Stimulated activated memory B cell treated with anti-CD40 and anti-IgM and Interleukin-4, amounts not matched to agents 10 μg/mL and 1 μg/mL and 100 μg/mL, for 72 hours (primary cell): ENCODE results near the gene MYOM3.

Experiments used
- ATAC-seq: fragments of 150-1000 bp; cut with Tn5 transposase; 2 replicates; pipeline ENCODE4 v1.10.0; 2021
- H3K27ac Mint-ChIP-seq: one replicate; pipeline ENCODE4 v1.8.0; 2022; ENCODE audit warnings: mild to moderate bottlenecking, mixed read lengths
- H3K27me3 Mint-ChIP-seq: one replicate; pipeline ENCODE4 v1.8.0; 2022; ENCODE audit warnings: mixed read lengths
- H3K36me3 Mint-ChIP-seq: one replicate; pipeline ENCODE4 v1.8.0; 2022; ENCODE audit warnings: mixed read lengths
- H3K4me1 Mint-ChIP-seq: one replicate; pipeline ENCODE4 v1.8.0; 2022; ENCODE audit warnings: mixed read lengths
- H3K4me3 Mint-ChIP-seq: one replicate; pipeline ENCODE4 v1.8.0; 2022; ENCODE audit warnings: mild to moderate bottlenecking, moderate library complexity, mixed read lengths
- H3K9me3 Mint-ChIP-seq: one replicate; pipeline ENCODE4 v1.8.0; 2022; ENCODE audit warnings: mixed read lengths

Gene MYOM3

GRCh38 chr1:24110642-24111261 is 1.2 kb downstream of the MYOM3 start:
- Mint-ChIP-seq H3K9me3 (no peaks in the 10 kb centered on the region), H3K36me3 (no peaks in the 10 kb centered on the region), H3K27me3 (peaks cover 40% of the 10 kb centered on the region), H3K4me1 (peaks cover 11% of the 10 kb centered on the region), H3K4me3 (no peak overlapping the region), H3K27ac (no peak overlapping the region)
- ATAC-seq, result no peak

- no peak for ATAC-seq
- Mint-ChIP-seq H3K9me3 (no peaks in the 10 kb centered on the region), H3K4me1 (peaks cover 11% of the 10 kb centered on the region), H3K36me3 (no peaks in the 10 kb centered on the region), H3K27me3 (peaks cover 40% of the 10 kb centered on the region), H3K4me3 (no peak overlapping the region), H3K27ac (no peak overlapping the region)
Measured at GRCh38 chr1:24109686-24110475, 2.1 kb downstream of the MYOM3 start.

- Mint-ChIP-seq H3K4me3 (no peak overlapping the region), H3K9me3 (no peaks in the 10 kb centered on the region), H3K27me3 (peaks cover 34% of the 10 kb centered on the region), H3K4me1 (peaks cover 11% of the 10 kb centered on the region), H3K36me3 (no peaks in the 10 kb centered on the region), H3K27ac (no peak overlapping the region)
- no peak for ATAC-seq
Measured at GRCh38 chr1:24109166-24109483, 2.8 kb downstream of the MYOM3 start.

GRCh38 chr1:24108334-24109165 is 3.4 kb downstream of the MYOM3 start:
- ATAC-seq, result no peak

GRCh38 chr1:24107462-24108138 is 4.3 kb downstream of the MYOM3 start:
- no peak for ATAC-seq
- Mint-ChIP-seq H3K27me3 (peaks cover 19% of the 10 kb centered on the region), H3K36me3 (no peaks in the 10 kb centered on the region), H3K27ac (no peak overlapping the region), H3K4me3 (no peak overlapping the region), H3K9me3 (no peaks in the 10 kb centered on the region), H3K4me1 (peaks cover 10% of the 10 kb centered on the region)

More at GRCh38 chr1:24108334-24109165, 3.4 kb downstream of the MYOM3 start:
- Mint-ChIP-seq H3K36me3 (no peaks in the 10 kb centered on the region), H3K27ac (no peak overlapping the region), H3K9me3 (no peaks in the 10 kb centered on the region), H3K4me1 (peaks cover 11% of the 10 kb centered on the region), H3K27me3 (peaks cover 28% of the 10 kb centered on the region), H3K4me3 (no peak overlapping the region)

GRCh38 chr1:24105368-24106160 is 6.4 kb downstream of the MYOM3 start:
- Mint-ChIP-seq H3K36me3 (no peaks in the 10 kb centered on the region), H3K27ac (no peak overlapping the region), H3K4me1 (no peaks in the 10 kb centered on the region), H3K27me3 (no peaks in the 10 kb centered on the region), H3K4me3 (no peak overlapping the region), H3K9me3 (no peaks in the 10 kb centered on the region)
- ATAC-seq, result no peak

GRCh38 chr1:24104854-24105253 is 7.1 kb downstream of the MYOM3 start:
- Mint-ChIP-seq H3K36me3 (no peaks in the 10 kb centered on the region), H3K4me3 (no peak overlapping the region), H3K27me3 (no peaks in the 10 kb centered on the region), H3K9me3 (no peaks in the 10 kb centered on the region), H3K27ac (no peak overlapping the region), H3K4me1 (no peaks in the 10 kb centered on the region)
- no peak for ATAC-seq

GRCh38 chr1:24103879-24104278 is 8.1 kb downstream of the MYOM3 start:
- no peak for ATAC-seq
- no peaks in the 10 kb centered on the region for H3K9me3 Mint-ChIP-seq
- no peak overlapping the region for H3K27ac Mint-ChIP-seq
- H3K4me3 Mint-ChIP-seq, result no peak overlapping the region
- no peaks in the 10 kb centered on the region for H3K36me3 Mint-ChIP-seq
- no peaks in the 10 kb centered on the region for H3K4me1 Mint-ChIP-seq
- no peaks in the 10 kb centered on the region for H3K27me3 Mint-ChIP-seq

- Mint-ChIP-seq H3K27me3 (no peaks in the 10 kb centered on the region), H3K9me3 (no peaks in the 10 kb centered on the region), H3K36me3 (no peaks in the 10 kb centered on the region), H3K4me3 (no peak overlapping the region), H3K27ac (no peak overlapping the region), H3K4me1 (no peaks in the 10 kb centered on the region)
- no peak for ATAC-seq
Measured at GRCh38 chr1:24103408-24103807, 8.5 kb downstream of the MYOM3 start.

- Mint-ChIP-seq H3K27me3 (no peaks in the 10 kb centered on the region), H3K36me3 (no peaks in the 10 kb centered on the region), H3K9me3 (no peaks in the 10 kb centered on the region), H3K4me3 (no peak overlapping the region), H3K4me1 (no peaks in the 10 kb centered on the region), H3K27ac (no peak overlapping the region)
- ATAC-seq, result no peak
Measured at GRCh38 chr1:24102961-24103360, 9.0 kb downstream of the MYOM3 start.

- H3K9me3 Mint-ChIP-seq, result no peaks in the 10 kb centered on the region
- no peaks in the 10 kb centered on the region for H3K27me3 Mint-ChIP-seq
- no peak for ATAC-seq
- no peaks in the 10 kb centered on the region for H3K4me1 Mint-ChIP-seq
- no peak overlapping the region for H3K4me3 Mint-ChIP-seq
- no peaks in the 10 kb centered on the region for H3K36me3 Mint-ChIP-seq
- no peak overlapping the region for H3K27ac Mint-ChIP-seq
Measured at GRCh38 chr1:24101796-24102586, 9.9 kb downstream of the MYOM3 start.

- Mint-ChIP-seq H3K27me3 (peaks cover 3% of the 10 kb centered on the region), H3K36me3 (no peaks in the 10 kb centered on the region), H3K9me3 (no peaks in the 10 kb centered on the region), H3K4me3 (no peak overlapping the region), H3K4me1 (no peaks in the 10 kb centered on the region), H3K27ac (no peak overlapping the region)
- ATAC-seq, result no peak
Measured at GRCh38 chr1:24100945-24101737, 10.8 kb downstream of the MYOM3 start.

GRCh38 chr1:24098943-24099638 is 12.8 kb downstream of the MYOM3 start:
- Mint-ChIP-seq H3K27me3 (peaks cover 21% of the 10 kb centered on the region), H3K27ac (no peak overlapping the region), H3K4me3 (no peak overlapping the region), H3K36me3 (no peaks in the 10 kb centered on the region), H3K9me3 (no peaks in the 10 kb centered on the region), H3K4me1 (no peaks in the 10 kb centered on the region)
- no peak for ATAC-seq
